ENCODE results near the gene ARHGAP31. TPM values are rescaled to one million over a fixed set of nuclear protein-coding genes. Genes with fewer than 3 reads are reported as not detected.

ARHGAP31 gene
- total and polyA plus RNA-seq, 10 donors = 2.0 to 38.0 (median 25.3) TPM

DNA sequence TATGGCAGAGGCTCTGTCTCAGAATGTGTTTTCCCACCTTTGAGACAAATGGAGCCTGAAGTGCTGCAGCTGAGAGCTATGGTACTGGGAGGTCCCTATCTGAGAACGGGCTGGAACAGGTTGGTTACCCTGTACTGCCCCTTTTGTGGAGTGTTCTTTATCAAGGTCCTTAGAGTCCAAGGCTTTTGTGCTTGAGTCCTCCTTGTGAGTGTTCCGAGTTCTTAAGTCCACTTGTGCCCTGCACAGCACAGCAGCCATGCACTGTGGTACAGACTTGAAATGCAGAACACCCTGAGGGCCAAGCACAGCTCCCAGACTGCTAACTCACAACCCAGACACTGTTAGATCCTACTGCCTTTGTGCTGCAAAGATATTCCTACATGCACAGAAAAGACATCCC is 67.8 kb downstream of the ARHGAP31 start:
- no peak for DNase-seq
- TF ChIP-seq POLR2AphosphoS5 (IDR thresholded peaks at IDR 0.05) (no peak), POLR2A (IDR thresholded peaks at IDR 0.05) (no peak)
- TF ChIP-seq, protein P1, sequence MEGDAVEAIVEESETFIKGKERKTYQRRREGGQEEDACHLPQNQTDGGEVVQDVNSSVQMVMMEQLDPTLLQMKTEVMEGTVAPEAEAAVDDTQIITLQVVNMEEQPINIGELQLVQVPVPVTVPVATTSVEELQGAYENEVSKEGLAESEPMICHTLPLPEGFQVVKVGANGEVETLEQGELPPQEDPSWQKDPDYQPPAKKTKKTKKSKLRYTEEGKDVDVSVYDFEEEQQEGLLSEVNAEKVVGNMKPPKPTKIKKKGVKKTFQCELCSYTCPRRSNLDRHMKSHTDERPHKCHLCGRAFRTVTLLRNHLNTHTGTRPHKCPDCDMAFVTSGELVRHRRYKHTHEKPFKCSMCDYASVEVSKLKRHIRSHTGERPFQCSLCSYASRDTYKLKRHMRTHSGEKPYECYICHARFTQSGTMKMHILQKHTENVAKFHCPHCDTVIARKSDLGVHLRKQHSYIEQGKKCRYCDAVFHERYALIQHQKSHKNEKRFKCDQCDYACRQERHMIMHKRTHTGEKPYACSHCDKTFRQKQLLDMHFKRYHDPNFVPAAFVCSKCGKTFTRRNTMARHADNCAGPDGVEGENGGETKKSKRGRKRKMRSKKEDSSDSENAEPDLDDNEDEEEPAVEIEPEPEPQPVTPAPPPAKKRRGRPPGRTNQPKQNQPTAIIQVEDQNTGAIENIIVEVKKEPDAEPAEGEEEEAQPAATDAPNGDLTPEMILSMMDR (IDR thresholded peaks at IDR 0.05 in 8 of 11, conservative IDR thresholded peaks at IDR 0.05 in 3 of 11) = no peak
- H3K27ac ChIP-seq = no peak overlapping the region
- intact Hi-C loops (cut with DNase I; ENCODE audit: low total_unique reads) = no loop called here
- peaks cover 0 to 22% (median 12%) of the 10 kb centered on the region in 6 donors for H3K4me1 ChIP-seq
- no peaks in the 10 kb centered on the region for H3K9me3 ChIP-seq
- no peaks in the 10 kb centered on the region for H3K27me3 ChIP-seq (replicated peaks in 1 of 7)
- H3K36me3 ChIP-seq = peaks cover 0 to 17% (median 5%) of the 10 kb centered on the region in 6 donors
- no peak overlapping the region for H3K4me3 ChIP-seq
- WGBS, 5 donors = 91 to 100% (median 92%) methylated on average over 2 of the region's 2 CpGs

DNA sequence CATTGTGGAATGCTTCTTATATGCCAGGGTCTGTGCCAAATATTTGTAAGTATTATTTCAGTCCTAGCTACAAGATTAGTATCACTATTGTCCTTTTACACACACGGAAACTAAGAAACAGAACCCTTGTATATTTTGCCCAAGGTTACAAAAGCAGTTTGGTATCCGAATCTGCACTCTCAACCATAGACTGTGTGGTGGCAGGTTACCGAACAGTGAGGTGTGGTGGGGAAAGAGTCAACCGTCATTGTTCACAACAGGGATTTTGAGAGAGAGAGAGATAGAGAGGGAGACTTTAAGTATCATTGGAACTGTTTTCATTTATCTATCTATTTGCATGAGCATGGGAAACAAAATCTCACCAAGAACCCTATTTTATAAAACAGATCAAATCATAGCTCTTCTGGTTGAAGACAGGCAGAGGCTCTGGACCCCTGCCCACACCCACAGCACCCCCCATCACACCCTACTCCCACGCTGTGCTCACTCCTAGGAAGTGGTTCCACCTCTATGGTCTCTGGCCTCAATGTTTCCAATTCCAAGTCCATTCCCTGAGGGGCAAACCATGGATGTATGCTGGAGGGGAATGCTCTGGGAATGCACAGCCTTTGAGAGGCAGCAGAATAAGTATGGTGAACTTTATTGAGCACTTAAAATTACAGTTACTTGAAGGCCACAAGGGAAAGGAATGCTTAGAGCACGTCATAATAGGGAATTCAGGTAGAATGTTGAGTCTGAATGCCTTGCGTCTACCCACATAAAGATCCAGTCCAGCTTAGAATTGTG is 69.0 kb downstream of the ARHGAP31 start:
- Histone ChIP-seq H3K36me3 (peaks cover 0 to 28% (median 14%) of the 10 kb centered on the region in 6 donors), H3K4me3 (no peak overlapping the region), H3K27ac (no peak overlapping the region), H3K9me3 (no peaks in the 10 kb centered on the region), H3K27me3 (replicated peaks in 1 of 7) (no peaks in the 10 kb centered on the region), H3K4me1 (peaks cover 0 to 15% (median 9%) of the 10 kb centered on the region in 6 donors)
- DNase-seq = no peak
- intact Hi-C loops (cut with DNase I; ENCODE audit: low total_unique reads) = no loop called here
- 90 to 94% (median 92%) methylated on average over 7 of the region's 7 CpGs for WGBS, 5 donors
- TF ChIP-seq, protein P1 (IDR thresholded peaks at IDR 0.05 in 8 of 11, conservative IDR thresholded peaks at IDR 0.05 in 3 of 11) = no peak
- TF ChIP-seq POLR2A (IDR thresholded peaks at IDR 0.05) = no peak
- no peak for TF ChIP-seq POLR2AphosphoS5 (IDR thresholded peaks at IDR 0.05)

DNA sequence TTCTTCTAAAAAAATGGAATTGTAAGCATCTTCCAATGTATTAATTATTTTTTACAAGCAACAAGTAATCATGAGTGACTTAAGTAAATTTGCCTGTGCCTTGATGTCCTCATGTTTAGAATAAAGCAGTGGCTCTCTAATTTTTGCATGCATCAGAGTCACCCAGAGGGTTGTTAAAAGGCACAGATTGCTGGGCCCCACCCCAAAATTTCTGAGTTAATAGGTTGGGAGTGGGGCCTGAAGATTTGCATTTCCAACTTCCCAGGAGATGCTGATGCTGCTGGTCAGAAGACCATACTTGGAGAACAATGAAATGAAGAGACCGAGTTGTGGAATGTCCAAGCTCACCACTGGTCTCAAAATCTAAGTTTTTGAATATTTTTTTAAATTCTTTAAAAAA is 70.2 kb downstream of the ARHGAP31 start:
- no peaks in the 10 kb centered on the region for H3K27me3 ChIP-seq (replicated peaks in 1 of 7)
- WGBS, 5 donors = 85 to 100% (median 93%) methylated on average over 1 of the region's 1 CpG
- intact Hi-C loops (cut with DNase I; ENCODE audit: low total_unique reads) = no loop called here

GRCh38 chr3:119365418-119365817 is 71.2 kb downstream of the ARHGAP31 start:
- no peaks in the 10 kb centered on the region for H3K9me3 ChIP-seq
- no peak for DNase-seq
- peaks cover 0 to 50% (median 19%) of the 10 kb centered on the region in 6 donors for H3K36me3 ChIP-seq
- intact Hi-C loops (cut with DNase I; ENCODE audit: low total_unique reads) = no loop called here
- H3K27me3 ChIP-seq (replicated peaks in 1 of 7) = no peaks in the 10 kb centered on the region
- H3K4me1 ChIP-seq = no peaks in the 10 kb centered on the region
- WGBS, 5 donors = 57 to 78% (median 67%) methylated on average over 3 of the region's 3 CpGs
- TF ChIP-seq POLR2A (IDR thresholded peaks at IDR 0.05) = no peak
- TF ChIP-seq, protein P1 (IDR thresholded peaks at IDR 0.05 in 8 of 11, conservative IDR thresholded peaks at IDR 0.05 in 3 of 11) = no peak
- TF ChIP-seq POLR2AphosphoS5 (IDR thresholded peaks at IDR 0.05) = no peak
- no peak overlapping the region for H3K4me3 ChIP-seq
- H3K27ac ChIP-seq = no peak overlapping the region

More for the DNA sequence above, 70.2 kb downstream of the ARHGAP31 start:
- TF ChIP-seq, protein P1 (IDR thresholded peaks at IDR 0.05 in 8 of 11, conservative IDR thresholded peaks at IDR 0.05 in 3 of 11) = no peak
- no peak for TF ChIP-seq POLR2A (IDR thresholded peaks at IDR 0.05)
- TF ChIP-seq POLR2AphosphoS5 (IDR thresholded peaks at IDR 0.05) = no peak
- H3K27ac ChIP-seq = no peak overlapping the region
- no peaks in the 10 kb centered on the region for H3K9me3 ChIP-seq
- peaks cover 0 to 40% (median 19%) of the 10 kb centered on the region in 6 donors for H3K36me3 ChIP-seq
- no peak for DNase-seq
- H3K4me1 ChIP-seq = peaks cover 0 to 10% (median 7%) of the 10 kb centered on the region in 6 donors
- H3K4me3 ChIP-seq = no peak overlapping the region
